GM12878 (cell line): ENCODE data around the gene PARP6. TPM values are rescaled to one million over a fixed set of nuclear protein-coding genes. Genes with fewer than 3 reads are reported as not detected.

ENCODE experiments used
- ATAC-seq: fragments of 200-7000 bp; cut with Tn5 transposase; 3 replicates; pipeline ENCODE4 v1.9.1; 2020; ENCODE audit warnings: mild to moderate bottlenecking, moderate library complexity
- BruUV-seq: library from RNA; stranded (reverse); fragments of 400-500 nt; replicated peaks from 2 replicates; lab custom pipeline; 2021; lab: Mats Ljungman, UMichigan
- CTCF ChIA-PET: fragments of 300-600 bp; sonication (Branson Sonifier 250); formaldehyde crosslinking; extraction: SDS; loops from one replicate; lab custom pipeline; 2021; ENCODE audit warnings: inconsistent platforms; lab: Yijun Ruan, JAX
- POLR2A ChIA-PET: fragments of 350-600 bp; formaldehyde crosslinking; extraction: SDS; loops from one replicate; lab custom pipeline; 2021; ENCODE audit warnings: inconsistent platforms; lab: Charles Lee
- RAD21 ChIA-PET: fragments of 300-600 bp; sonication (Branson Sonifier 250); formaldehyde crosslinking; loops from one replicate; lab custom pipeline; 2023; ENCODE audit warnings: antibody characterized with exemption; ENCODE audit not compliant: unreplicated experiment; lab: Charles Lee
- SMC1A ChIA-PET: fragments of 300-600 bp; sonication (Branson Sonifier 250); formaldehyde crosslinking; loops from one replicate; lab custom pipeline; 2023; ENCODE audit not compliant: unreplicated experiment, uncharacterized antibody; lab: Charles Lee
- DNase-seq: peaks from one replicate; pipeline ENCODE4 v3.0.0-alpha.2; 2011; ENCODE audit warnings: low read depth, low spot score
- FAIRE-seq: peaks from 3 replicates; lab custom pipeline; 2011; peaks lifted over from hg19 to GRCh38; lab: Jason Lieb, UNC
- H2AFZ ChIP-seq: 2 replicates; pipeline ENCODE4 v1.6.0; 2011; ENCODE audit warnings: low read depth, low read length, control low read depth; ENCODE audit not compliant: control insufficient read depth
- H3K27ac ChIP-seq: 2 replicates; pipeline ENCODE4 v1.5.1; 2011; ENCODE audit warnings: control low read depth; ENCODE audit not compliant: control insufficient read depth, insufficient read depth
- H3K27me3 ChIP-seq, 2 experiments: replicated peaks in 1 of 2; 2 replicates each; pipeline versions ENCODE4 v1.6.0 to v1.6.1; 2011; ENCODE audit warnings: low read length in 1 of 2; ENCODE audit not compliant: control insufficient read depth in 2 of 2, insufficient read depth in 2 of 2
- H3K36me3 ChIP-seq, 2 experiments: 2 replicates each; pipeline ENCODE4 v1.5.1; 2011; ENCODE audit warnings: low read length in 1 of 2; ENCODE audit not compliant: control insufficient read depth in 2 of 2, insufficient read depth in 2 of 2
- H3K4me1 ChIP-seq: 2 replicates; pipeline ENCODE4 v1.6.1; 2011; ENCODE audit warnings: mild to moderate bottlenecking, low read length, moderate library complexity, mixed read lengths; ENCODE audit not compliant: control insufficient read depth, insufficient read depth
- H3K4me2 ChIP-seq: 2 replicates; pipeline ENCODE4 v1.6.0; 2011; ENCODE audit warnings: control low read depth; ENCODE audit not compliant: control insufficient read depth, insufficient read depth
- H3K4me3 ChIP-seq: fragments of 200-600 bp; sonication (generic); 2 replicates; pipeline ENCODE4 v1.5.1; 2016
- H3K79me2 ChIP-seq: 2 replicates; pipeline ENCODE4 v1.6.0; 2011; ENCODE audit warnings: low read length; ENCODE audit not compliant: control insufficient read depth, insufficient read depth
- H3K9ac ChIP-seq: 2 replicates; pipeline ENCODE4 v1.8.0; 2011; ENCODE audit warnings: low read length, control low read depth, mixed read lengths; ENCODE audit not compliant: control insufficient read depth, insufficient read depth
- H3K9me3 ChIP-seq: replicated peaks from 3 replicates; pipeline ENCODE4 v1.5.1; 2011; ENCODE audit warnings: mild to moderate bottlenecking, low read length; ENCODE audit not compliant: control insufficient read depth, insufficient read depth
- H4K20me1 ChIP-seq: 2 replicates; pipeline ENCODE4 v1.6.0; 2011; ENCODE audit not compliant: control insufficient read depth, insufficient read depth
- KAT2A ChIP-seq: conservative IDR thresholded peaks from 2 replicates; pipeline ENCODE4 v1.6.1; 2011; ENCODE audit warnings: low read depth, low read length; ENCODE audit not compliant: control insufficient read depth
- MEF2B ChIP-seq: fragments of 450-650 bp; IDR thresholded peaks from 2 replicates; pipeline ENCODE4 v1.6.1; 2018; ENCODE audit warnings: mild to moderate bottlenecking, moderate library complexity; ENCODE audit not compliant: partially characterized antibody, poor library complexity, severe bottlenecking
- RAD51 ChIP-seq: fragments of 450-650 bp; IDR thresholded peaks from 2 replicates; pipeline ENCODE4 v1.6.1; 2016; ENCODE audit warnings: moderate library complexity, mild to moderate bottlenecking, inconsistent platforms
- RELA ChIP-seq: fragments of 450-650 bp; IDR thresholded peaks from 2 replicates; pipeline ENCODE4 v1.8.0; 2014; ENCODE audit warnings: borderline replicate concordance; ENCODE audit not compliant: partially characterized antibody
- SMAD1 ChIP-seq: fragments of 450-650 bp; IDR thresholded peaks from 2 replicates; pipeline ENCODE4 v1.6.1; 2018; ENCODE audit warnings: mild to moderate bottlenecking, low read depth; ENCODE audit not compliant: partially characterized antibody
- WGBS: methylation state at CpG from one replicate; pipeline ENCODE4 v1.1.6; 2016; ENCODE audit warnings: low lambda C conversion rate; ENCODE audit not compliant: insufficient replicate concordance, insufficient coverage; ENCODE audit errors: missing lambda C conversion rate; 5-methylcytosine and 5-hydroxymethylcytosine counted together
- in situ Hi-C: fragments of 300-500 bp; cut with MboI; formaldehyde crosslinking; loops from 9 replicates; pipeline ENCODE4 v1.14.3; 2018; ENCODE audit warnings: mixed read lengths
- intact Hi-C: fragments of 100-400 bp; cut with micrococcal nuclease; formaldehyde crosslinking; loops from one replicate; pipeline ENCODE4 v1.14.2; 2022; ENCODE audit not compliant: unreplicated experiment
- polyA plus RNA-seq, 11 experiments: library from polyadenylated mRNA; depleted of rRNA in 4 of 11; unstranded in 6 of 11; stranded (reverse) in 5 of 11; fragments of >200 nt; fragmentation: Nextera tagmentation in 4 of 11; fragmentation: Illumina TruSeq in 1 of 11; extraction: Ambion mirVana in 4 of 11; extraction: Trizol in 1 of 11; gene quantifications; 1 replicate in 1 of 11; 2 replicates in 10 of 11; pipeline versions ENCODE4 v1.2.1 to v1.2.3, GENCODE V29; 2011 to 2016; ENCODE audit warnings: inconsistent platforms in 2 of 11, missing spikeins in 2 of 11, low read depth in 1 of 11
- total RNA-seq, 4 experiments: library from RNA; depleted of rRNA in 3 of 4; stranded (reverse); fragments of >200 nt in 3 of 4; fragmentation: Illumina TruSeq in 1 of 4; extraction: Trizol in 1 of 4; gene quantifications; 2 replicates each; pipeline versions ENCODE4 v1.2.1 to v1.2.3, GENCODE V29; 2013 to 2021
- TF ChIP-seq, protein P1 (sequence below): IDR thresholded peaks from 2 replicates; pipeline ENCODE4 v1.6.1; 2011; ENCODE audit warnings: borderline replicate concordance, low read depth, mild to moderate bottlenecking, moderate library complexity, mixed read lengths, low read length; ENCODE audit not compliant: insufficient read depth; ENCODE audit errors: extremely low read length
- TF ChIP-seq, protein P2 (sequence below), 3 experiments: IDR thresholded peaks in 2 of 3; conservative IDR thresholded peaks in 1 of 3; 2 replicates each; pipeline ENCODE4 v1.5.1; 2011; ENCODE audit warnings: low read depth in 3 of 3, low read length in 3 of 3, mild to moderate bottlenecking in 3 of 3, control low read depth in 2 of 3, moderate library complexity in 2 of 3, inconsistent platforms in 1 of 3, mixed read lengths in 1 of 3; ENCODE audit not compliant: control insufficient read depth in 2 of 3, insufficient read depth in 1 of 3; ENCODE audit errors: extremely low read depth in 1 of 3
- TF ChIP-seq, protein P3 (sequence below): fragments of 150-350 bp; IDR thresholded peaks from 2 replicates; pipeline ENCODE4 v1.6.1; 2016; ENCODE audit warnings: low read depth, low read length
- TF ChIP-seq, protein P4 (sequence below): IDR thresholded peaks from 2 replicates; pipeline ENCODE4 v1.6.1; 2012; ENCODE audit warnings: improper control_type of control experiment, low read depth, low read length; ENCODE audit not compliant: insufficient replicate concordance

The PARP6 gene
- total and polyA plus RNA-seq, 10 of the 15 experiments (the other 5 are each of a cell fraction or from before 2014, with no cell fraction given): 14.3 to 73.5 (median 26.9) TPM

DNA sequence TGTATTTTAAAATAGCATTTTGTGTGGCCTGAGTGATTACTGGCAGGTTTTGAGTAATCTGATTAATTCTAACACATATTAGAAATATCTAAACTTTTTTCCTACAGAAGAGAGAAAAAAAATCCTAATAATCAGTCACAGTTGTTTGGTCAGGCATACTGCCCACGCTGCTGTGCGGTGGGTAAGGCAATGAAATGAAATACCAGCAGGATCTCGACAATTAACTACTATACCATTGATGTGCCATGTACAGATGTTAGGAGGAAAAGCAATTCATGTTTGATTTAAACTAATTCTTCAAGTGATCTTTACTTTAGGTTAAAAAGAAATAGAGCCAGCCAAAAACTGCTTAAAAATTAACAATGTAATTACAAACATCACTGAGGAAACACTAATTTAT lies 79.9 kb downstream of the PARP6 start:
- in situ Hi-C loops (no loop called here), intact Hi-C loops (no loop called here)
- H4K20me1 ChIP-seq: no peaks in the 10 kb centered on the region
- FAIRE-seq (no peak), DNase-seq (no peak), ATAC-seq (no peak)
- no peaks in the 10 kb centered on the region for H3K36me3 ChIP-seq
- no peaks in the 10 kb centered on the region for H3K27me3 ChIP-seq
- no peak overlapping the region for H3K4me2 ChIP-seq
- H2AFZ ChIP-seq: no peak overlapping the region
- CTCF ChIA-PET: no interaction called here
- SMC1A ChIA-PET: no interaction called here
- RAD21 ChIA-PET: no interaction called here
- H3K79me2 ChIP-seq: no peaks in the 10 kb centered on the region
- H3K4me3 ChIP-seq: no peak overlapping the region
- no peaks in the 10 kb centered on the region for H3K9me3 ChIP-seq
- no peak overlapping the region for H3K27ac ChIP-seq
- 49% methylated on average over 3 of the region's 3 CpGs for WGBS
- POLR2A ChIA-PET: no interaction called here
- no TSS peak for BruUV-seq
- H3K4me1 ChIP-seq: no peaks in the 10 kb centered on the region; the same call in 1 of the 2 replicates
- TF ChIP-seq RELA (no peak), KAT2A (no peak), RAD51 (no peak), MEF2B (no peak), SMAD1 (no peak)
- TF ChIP-seq, protein P1, sequence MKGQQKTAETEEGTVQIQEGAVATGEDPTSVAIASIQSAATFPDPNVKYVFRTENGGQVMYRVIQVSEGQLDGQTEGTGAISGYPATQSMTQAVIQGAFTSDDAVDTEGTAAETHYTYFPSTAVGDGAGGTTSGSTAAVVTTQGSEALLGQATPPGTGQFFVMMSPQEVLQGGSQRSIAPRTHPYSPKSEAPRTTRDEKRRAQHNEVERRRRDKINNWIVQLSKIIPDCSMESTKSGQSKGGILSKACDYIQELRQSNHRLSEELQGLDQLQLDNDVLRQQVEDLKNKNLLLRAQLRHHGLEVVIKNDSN: no peak
- TF ChIP-seq, protein P2, sequence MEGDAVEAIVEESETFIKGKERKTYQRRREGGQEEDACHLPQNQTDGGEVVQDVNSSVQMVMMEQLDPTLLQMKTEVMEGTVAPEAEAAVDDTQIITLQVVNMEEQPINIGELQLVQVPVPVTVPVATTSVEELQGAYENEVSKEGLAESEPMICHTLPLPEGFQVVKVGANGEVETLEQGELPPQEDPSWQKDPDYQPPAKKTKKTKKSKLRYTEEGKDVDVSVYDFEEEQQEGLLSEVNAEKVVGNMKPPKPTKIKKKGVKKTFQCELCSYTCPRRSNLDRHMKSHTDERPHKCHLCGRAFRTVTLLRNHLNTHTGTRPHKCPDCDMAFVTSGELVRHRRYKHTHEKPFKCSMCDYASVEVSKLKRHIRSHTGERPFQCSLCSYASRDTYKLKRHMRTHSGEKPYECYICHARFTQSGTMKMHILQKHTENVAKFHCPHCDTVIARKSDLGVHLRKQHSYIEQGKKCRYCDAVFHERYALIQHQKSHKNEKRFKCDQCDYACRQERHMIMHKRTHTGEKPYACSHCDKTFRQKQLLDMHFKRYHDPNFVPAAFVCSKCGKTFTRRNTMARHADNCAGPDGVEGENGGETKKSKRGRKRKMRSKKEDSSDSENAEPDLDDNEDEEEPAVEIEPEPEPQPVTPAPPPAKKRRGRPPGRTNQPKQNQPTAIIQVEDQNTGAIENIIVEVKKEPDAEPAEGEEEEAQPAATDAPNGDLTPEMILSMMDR (IDR thresholded peaks at IDR 0.05 in 2 of 3, conservative IDR thresholded peaks at IDR 0.05 in 1 of 3; ENCODE audit: control insufficient read depth in 2 of 3, extremely low read depth in 1 of 3, insufficient read depth in 1 of 3, low read depth in 3 of 3, low read length in 3 of 3): no peak
- TF ChIP-seq, protein P3, sequence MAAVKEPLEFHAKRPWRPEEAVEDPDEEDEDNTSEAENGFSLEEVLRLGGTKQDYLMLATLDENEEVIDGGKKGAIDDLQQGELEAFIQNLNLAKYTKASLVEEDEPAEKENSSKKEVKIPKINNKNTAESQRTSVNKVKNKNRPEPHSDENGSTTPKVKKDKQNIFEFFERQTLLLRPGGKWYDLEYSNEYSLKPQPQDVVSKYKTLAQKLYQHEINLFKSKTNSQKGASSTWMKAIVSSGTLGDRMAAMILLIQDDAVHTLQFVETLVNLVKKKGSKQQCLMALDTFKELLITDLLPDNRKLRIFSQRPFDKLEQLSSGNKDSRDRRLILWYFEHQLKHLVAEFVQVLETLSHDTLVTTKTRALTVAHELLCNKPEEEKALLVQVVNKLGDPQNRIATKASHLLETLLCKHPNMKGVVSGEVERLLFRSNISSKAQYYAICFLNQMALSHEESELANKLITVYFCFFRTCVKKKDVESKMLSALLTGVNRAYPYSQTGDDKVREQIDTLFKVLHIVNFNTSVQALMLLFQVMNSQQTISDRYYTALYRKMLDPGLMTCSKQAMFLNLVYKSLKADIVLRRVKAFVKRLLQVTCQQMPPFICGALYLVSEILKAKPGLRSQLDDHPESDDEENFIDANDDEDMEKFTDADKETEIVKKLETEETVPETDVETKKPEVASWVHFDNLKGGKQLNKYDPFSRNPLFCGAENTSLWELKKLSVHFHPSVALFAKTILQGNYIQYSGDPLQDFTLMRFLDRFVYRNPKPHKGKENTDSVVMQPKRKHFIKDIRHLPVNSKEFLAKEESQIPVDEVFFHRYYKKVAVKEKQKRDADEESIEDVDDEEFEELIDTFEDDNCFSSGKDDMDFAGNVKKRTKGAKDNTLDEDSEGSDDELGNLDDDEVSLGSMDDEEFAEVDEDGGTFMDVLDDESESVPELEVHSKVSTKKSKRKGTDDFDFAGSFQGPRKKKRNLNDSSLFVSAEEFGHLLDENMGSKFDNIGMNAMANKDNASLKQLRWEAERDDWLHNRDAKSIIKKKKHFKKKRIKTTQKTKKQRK: no peak
- TF ChIP-seq, protein P4, sequence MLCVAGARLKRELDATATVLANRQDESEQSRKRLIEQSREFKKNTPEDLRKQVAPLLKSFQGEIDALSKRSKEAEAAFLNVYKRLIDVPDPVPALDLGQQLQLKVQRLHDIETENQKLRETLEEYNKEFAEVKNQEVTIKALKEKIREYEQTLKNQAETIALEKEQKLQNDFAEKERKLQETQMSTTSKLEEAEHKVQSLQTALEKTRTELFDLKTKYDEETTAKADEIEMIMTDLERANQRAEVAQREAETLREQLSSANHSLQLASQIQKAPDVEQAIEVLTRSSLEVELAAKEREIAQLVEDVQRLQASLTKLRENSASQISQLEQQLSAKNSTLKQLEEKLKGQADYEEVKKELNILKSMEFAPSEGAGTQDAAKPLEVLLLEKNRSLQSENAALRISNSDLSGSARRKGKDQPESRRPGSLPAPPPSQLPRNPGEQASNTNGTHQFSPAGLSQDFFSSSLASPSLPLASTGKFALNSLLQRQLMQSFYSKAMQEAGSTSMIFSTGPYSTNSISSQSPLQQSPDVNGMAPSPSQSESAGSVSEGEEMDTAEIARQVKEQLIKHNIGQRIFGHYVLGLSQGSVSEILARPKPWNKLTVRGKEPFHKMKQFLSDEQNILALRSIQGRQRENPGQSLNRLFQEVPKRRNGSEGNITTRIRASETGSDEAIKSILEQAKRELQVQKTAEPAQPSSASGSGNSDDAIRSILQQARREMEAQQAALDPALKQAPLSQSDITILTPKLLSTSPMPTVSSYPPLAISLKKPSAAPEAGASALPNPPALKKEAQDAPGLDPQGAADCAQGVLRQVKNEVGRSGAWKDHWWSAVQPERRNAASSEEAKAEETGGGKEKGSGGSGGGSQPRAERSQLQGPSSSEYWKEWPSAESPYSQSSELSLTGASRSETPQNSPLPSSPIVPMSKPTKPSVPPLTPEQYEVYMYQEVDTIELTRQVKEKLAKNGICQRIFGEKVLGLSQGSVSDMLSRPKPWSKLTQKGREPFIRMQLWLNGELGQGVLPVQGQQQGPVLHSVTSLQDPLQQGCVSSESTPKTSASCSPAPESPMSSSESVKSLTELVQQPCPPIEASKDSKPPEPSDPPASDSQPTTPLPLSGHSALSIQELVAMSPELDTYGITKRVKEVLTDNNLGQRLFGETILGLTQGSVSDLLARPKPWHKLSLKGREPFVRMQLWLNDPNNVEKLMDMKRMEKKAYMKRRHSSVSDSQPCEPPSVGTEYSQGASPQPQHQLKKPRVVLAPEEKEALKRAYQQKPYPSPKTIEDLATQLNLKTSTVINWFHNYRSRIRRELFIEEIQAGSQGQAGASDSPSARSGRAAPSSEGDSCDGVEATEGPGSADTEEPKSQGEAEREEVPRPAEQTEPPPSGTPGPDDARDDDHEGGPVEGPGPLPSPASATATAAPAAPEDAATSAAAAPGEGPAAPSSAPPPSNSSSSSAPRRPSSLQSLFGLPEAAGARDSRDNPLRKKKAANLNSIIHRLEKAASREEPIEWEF: no peak
- no peak overlapping the region for H3K9ac ChIP-seq
